B cell (primary cell): Measurements from ENCODE around the gene AGT. TPM values are rescaled to one million over a fixed set of nuclear protein-coding genes. Genes with fewer than 3 reads are reported as not detected.
"Not testable (repeated sequence)": the region's sequence is repeated elsewhere in the genome, so short reads cannot be mapped to it uniquely, and the experiment has no call there.

ENCODE experiments used
- ATAC-seq: fragments of 200-7000 bp; cut with Tn5 transposase; one replicate; pipeline ENCODE4 v1.10.0; 2021; ENCODE audit warnings: low read depth, mild to moderate bottlenecking, moderate number of reproducible peaks, moderate library complexity
- CTCF ChIA-PET: fragments of 350-600 bp; sonication (Branson Sonifier 250); formaldehyde crosslinking; loops from one replicate; lab custom pipeline; 2021; ENCODE audit warnings: antibody characterized with exemption, inconsistent platforms; lab: Charles Lee
- POLR2A ChIA-PET: fragments of 350-600 bp; sonication (Branson Sonifier 250); formaldehyde crosslinking; loops from one replicate; lab custom pipeline; 2021; ENCODE audit warnings: antibody characterized with exemption; lab: Charles Lee
- DNase-seq: peaks from one replicate; pipeline ENCODE4 v3.0.0; 2013
- H2AFZ ChIP-seq: 2 replicates; pipeline ENCODE4 v1.6.1; 2012; ENCODE audit warnings: mild to moderate bottlenecking, low read depth, low read length; ENCODE audit not compliant: insufficient read depth, poor library complexity, severe bottlenecking
- H3K27ac ChIP-seq, 2 donors: 1 replicate in 1 of 2; 2 replicates in 1 of 2; pipeline ENCODE4 v1.5.1; 2012 to 2013; ENCODE audit warnings: low read length in 2 of 2, mild to moderate bottlenecking in 2 of 2, moderate library complexity in 1 of 2
- H3K27me3 ChIP-seq, 4 experiments: fragments of 200-600 bp in 1 of 4; sonication (generic) in 1 of 4; replicated peaks in 1 of 4; 1 replicate in 2 of 4; 2 replicates in 2 of 4; pipeline versions ENCODE4 v1.6.1 to v1.7.0; 2013 to 2016; ENCODE audit warnings: low read length in 3 of 4, mild to moderate bottlenecking in 2 of 4, mixed read lengths in 1 of 4, moderate library complexity in 1 of 4; ENCODE audit not compliant: insufficient read depth in 4 of 4, control insufficient read depth in 3 of 4; ENCODE audit errors: control extremely low read depth in 1 of 4
- H3K36me3 ChIP-seq, 2 experiments: replicated peaks in 1 of 2; 1 replicate in 1 of 2; 2 replicates in 1 of 2; pipeline versions ENCODE4 v1.6.1 to v1.7.1; 2013; ENCODE audit warnings: low read length in 1 of 2; ENCODE audit not compliant: insufficient read depth in 2 of 2, control insufficient read depth in 1 of 2; ENCODE audit errors: control extremely low read depth in 1 of 2, extremely low read depth in 1 of 2
- H3K4me1 ChIP-seq, 2 donors: fragments of 200-600 bp in 1 of 2; sonication (generic) in 1 of 2; 1 replicate in 1 of 2; 2 replicates in 1 of 2; pipeline versions ENCODE4 v1.5.1 to v1.6.1; 2013 to 2017; ENCODE audit warnings: low read length in 2 of 2; ENCODE audit not compliant: control insufficient read depth in 2 of 2, insufficient read depth in 2 of 2
- H3K4me2 ChIP-seq: replicated peaks from 2 replicates; pipeline ENCODE3; 2012; ENCODE audit warnings: mild to moderate bottlenecking, low read depth, low read length; ENCODE audit not compliant: poor library complexity, severe bottlenecking
- H3K4me3 ChIP-seq, 5 experiments: fragments of 200-600 bp in 1 of 5; sonication (generic) in 1 of 5; 1 replicate in 3 of 5; 2 replicates in 2 of 5; pipeline versions ENCODE4 v1.5.1 to v1.7.0; 2011 to 2016; ENCODE audit warnings: low read length in 4 of 5, mild to moderate bottlenecking in 4 of 5, low read depth in 2 of 5, control low read depth in 1 of 5, moderate library complexity in 1 of 5; ENCODE audit not compliant: insufficient read depth in 1 of 5; ENCODE audit errors: control extremely low read depth in 1 of 5, extremely low read depth in 1 of 5
- H3K79me2 ChIP-seq: fragments of 200-600 bp; sonication (generic); one replicate; pipeline ENCODE4 v1.6.0; 2016; ENCODE audit warnings: low read length; ENCODE audit not compliant: control insufficient read depth, insufficient read depth
- H3K9ac ChIP-seq: fragments of 200-600 bp; sonication (generic); 2 replicates; pipeline ENCODE4 v1.6.1; 2017; ENCODE audit warnings: mild to moderate bottlenecking, low read length, moderate library complexity
- H3K9me3 ChIP-seq, 3 donors: one replicate each; pipeline versions ENCODE4 v1.6.1 to v1.7.1; 2013; ENCODE audit warnings: low read length in 2 of 3; ENCODE audit not compliant: control insufficient read depth in 2 of 3, insufficient read depth in 1 of 3; ENCODE audit errors: control extremely low read depth in 1 of 3
- H4K20me1 ChIP-seq: 2 replicates; pipeline ENCODE4 v1.6.0; 2012; ENCODE audit warnings: mild to moderate bottlenecking, low read length; ENCODE audit not compliant: insufficient read depth, control insufficient read depth, poor library complexity, severe bottlenecking
- H3K27ac Mint-ChIP-seq: one replicate; pipeline ENCODE4 v1.8.0; 2021; ENCODE audit warnings: mixed read lengths
- H3K27me3 Mint-ChIP-seq: one replicate; pipeline ENCODE4 v1.8.0; 2021; ENCODE audit warnings: mixed read lengths
- H3K4me1 Mint-ChIP-seq: one replicate; pipeline ENCODE4 v1.8.0; 2021; ENCODE audit warnings: mixed read lengths
- H3K4me3 Mint-ChIP-seq: one replicate; pipeline ENCODE4 v1.8.0; 2021; ENCODE audit warnings: mixed read lengths
- H3K9me3 Mint-ChIP-seq: one replicate; pipeline ENCODE4 v1.8.0; 2022; ENCODE audit warnings: mixed read lengths; ENCODE audit not compliant: insufficient read depth
- CTCF ChIP-seq: fragments of 200-600 bp; IDR thresholded peaks from one replicate; pipeline ENCODE4 v1.8.0; 2022; ENCODE audit warnings: antibody characterized with exemption, mild to moderate bottlenecking
- EZH2 ChIP-seq: IDR thresholded peaks from 2 replicates; pipeline ENCODE4 v1.6.1; 2012; ENCODE audit warnings: borderline replicate concordance, low read depth, mild to moderate bottlenecking, moderate library complexity, low read length; ENCODE audit not compliant: insufficient read depth, poor library complexity, severe bottlenecking
- WGBS: methylation state at CpG from one replicate; pipeline ENCODE4 v1.1.5; 2013; ENCODE audit warnings: missing lambda C conversion rate; ENCODE audit not compliant: insufficient coverage; 5-methylcytosine and 5-hydroxymethylcytosine counted together
- intact Hi-C: fragments of 100-400 bp; cut with micrococcal nuclease; formaldehyde crosslinking; loops from one replicate; pipeline ENCODE4 v1.10.0; 2022
- polyA plus RNA-seq: library from polyadenylated mRNA; depleted of rRNA; stranded (reverse); fragments of >200 nt; gene quantifications from 2 replicates; pipeline ENCODE4 v1.2.3, GENCODE V29; 2012
- total RNA-seq, 2 donors: library from RNA; stranded (reverse); fragments of 120-200 nt in 1 of 2; gene quantifications; 1 replicate in 1 of 2; 2 replicates in 1 of 2; pipeline versions ENCODE4 v1.2.3 to v1.2.4, GENCODE V29; 2013 to 2022

AGT gene
- total and polyA plus RNA-seq, 2 donors (not counting 1 experiment from before 2014, with no cell fraction given): not detected

DNA sequence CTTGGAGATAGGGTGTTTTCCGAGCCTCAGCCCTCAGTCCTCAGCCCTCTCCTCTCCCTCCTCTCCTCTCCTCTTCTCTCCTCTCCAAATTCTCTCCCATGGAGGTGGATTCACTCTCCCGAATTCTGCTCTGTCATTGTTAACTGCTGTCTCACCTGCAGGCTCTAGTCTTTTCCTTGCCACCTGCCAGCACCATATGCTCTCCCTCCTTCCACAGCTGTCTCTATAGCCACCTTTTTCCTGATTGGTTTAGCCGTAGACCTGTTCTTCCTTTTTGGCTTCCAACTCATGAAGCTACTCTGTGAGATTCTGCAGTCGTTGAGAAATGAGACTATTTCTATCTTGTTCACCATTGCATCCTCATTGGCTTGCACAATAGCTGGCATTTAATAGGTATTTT, 51.9 kb downstream of the AGT start:
- Histone ChIP-seq H3K36me3 (peaks cover 11 to 58% of the 10 kb centered on the region in 2 experiments), H3K9me3 (no peaks in the 10 kb centered on the region), H3K4me3 (no peak overlapping the region), H4K20me1 (peaks cover 9% of the 10 kb centered on the region), H3K27ac (no peak overlapping the region), H3K9ac (no peak overlapping the region), H3K4me2 (no peak overlapping the region), H3K27me3 (no peaks in the 10 kb centered on the region), H3K4me1 (no peaks in the 10 kb centered on the region), H2AFZ (no peak overlapping the region), H3K79me2 (peaks cover 8% of the 10 kb centered on the region)
- intact Hi-C loops: no loop called here
- Mint-ChIP-seq H3K4me3 (no peak overlapping the region), H3K27me3 (no peaks in the 10 kb centered on the region), H3K4me1 (peaks cover 2% of the 10 kb centered on the region), H3K27ac (no peak overlapping the region), H3K9me3 (no peaks in the 10 kb centered on the region)
- no peak for TF ChIP-seq EZH2
- no peak for TF ChIP-seq CTCF
- ATAC-seq (no peak), DNase-seq (no peak)
- ChIA-PET CTCF (no interaction called here), POLR2A (no interaction called here)
- 83% methylated on average over 1 of the region's 4 CpGs for WGBS

DNA sequence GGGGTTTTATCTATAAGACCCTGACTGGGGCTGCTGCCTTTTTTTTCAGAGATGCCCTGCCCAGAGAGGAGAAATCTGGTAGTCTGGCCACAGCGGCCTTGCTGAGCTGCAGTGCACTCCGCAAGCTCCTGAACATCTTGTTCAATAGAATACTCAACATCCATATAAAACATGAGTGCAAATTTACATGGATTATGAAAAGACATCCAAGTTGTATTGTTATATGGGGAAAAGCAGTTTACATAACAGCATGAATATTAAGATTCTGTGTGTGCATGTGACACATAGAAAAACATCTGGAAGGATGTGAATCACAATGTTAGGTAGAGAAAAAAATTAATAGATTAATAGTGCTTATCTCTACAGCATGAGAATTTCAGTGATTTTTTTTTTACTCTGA, 55.2 kb downstream of the AGT start:
- POLR2A ChIA-PET: no interaction called here
- H2AFZ ChIP-seq: no peak overlapping the region
- intact Hi-C loops: no loop called here
- H3K4me2 ChIP-seq: no peak overlapping the region
- no peaks in the 10 kb centered on the region for H3K9me3 ChIP-seq
- peaks cover 28% of the 10 kb centered on the region for H3K79me2 ChIP-seq
- no peaks in the 10 kb centered on the region for H3K27me3 ChIP-seq
- H3K4me3 Mint-ChIP-seq: no peak overlapping the region
- no peak overlapping the region for H3K4me3 ChIP-seq
- no peak overlapping the region for H3K9ac ChIP-seq
- no peaks in the 10 kb centered on the region for H3K27me3 Mint-ChIP-seq
- TF ChIP-seq CTCF (no peak), EZH2 (no peak)
- H4K20me1 ChIP-seq: peaks cover 23% of the 10 kb centered on the region
- WGBS: no CpG with 5 or more reads among the region's 2 CpGs
- H3K4me1 Mint-ChIP-seq: peaks cover 25% of the 10 kb centered on the region
- no peak overlapping the region for H3K27ac Mint-ChIP-seq
- no peaks in the 10 kb centered on the region for H3K9me3 Mint-ChIP-seq
- no peak for ATAC-seq
- CTCF ChIA-PET: no interaction called here
- H3K36me3 ChIP-seq: peaks cover 7 to 32% of the 10 kb centered on the region in 2 experiments
- no peak for DNase-seq
- H3K27ac ChIP-seq: no peak overlapping the region
- H3K4me1 ChIP-seq: no peaks in the 10 kb centered on the region

DNA sequence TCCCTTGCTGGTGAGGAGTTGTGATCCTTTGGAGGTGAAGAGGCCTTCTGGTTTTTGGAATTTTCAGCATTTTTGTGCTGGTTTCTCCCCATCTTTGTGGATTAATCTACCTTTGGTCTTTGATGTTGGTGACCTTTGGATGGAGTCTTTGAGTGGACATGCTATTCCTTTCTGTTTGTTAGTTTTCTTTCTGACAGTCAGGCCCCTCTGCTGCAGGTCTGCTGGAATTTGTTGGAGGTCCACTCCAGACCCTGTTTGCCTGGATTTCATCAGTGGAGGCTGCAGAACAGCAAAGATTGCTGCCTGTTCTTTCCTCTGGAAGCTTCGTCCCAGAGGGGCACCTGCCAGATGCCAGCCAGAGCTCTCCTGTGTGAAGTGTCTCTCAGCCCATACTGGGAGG, 55.8 kb downstream of the AGT start:
- peaks cover 29% of the 10 kb centered on the region for H4K20me1 ChIP-seq
- H3K9me3 Mint-ChIP-seq, intact Hi-C loops, CTCF ChIA-PET, H3K4me3 ChIP-seq, H3K9me3 ChIP-seq, H3K27me3 ChIP-seq, H3K27me3 Mint-ChIP-seq, DNase-seq, H3K4me2 ChIP-seq, POLR2A ChIA-PET, H3K27ac Mint-ChIP-seq, H3K9ac ChIP-seq, H3K4me1 ChIP-seq, ATAC-seq, H2AFZ ChIP-seq, H3K4me3 Mint-ChIP-seq, H3K27ac ChIP-seq: not testable (repeated sequence)
- H3K79me2 ChIP-seq: peaks cover 34% of the 10 kb centered on the region
- H3K36me3 ChIP-seq: peaks cover 7 to 31% of the 10 kb centered on the region in 2 experiments
- H3K4me1 Mint-ChIP-seq: peaks cover 27% of the 10 kb centered on the region
- 100% methylated on average over 1 of the region's 1 CpG for WGBS
